Fibroblast of skin of back (primary cell): ENCODE measurements around the gene STX16.

Source experiments
- DNase-seq: peaks from one replicate; pipeline ENCODE4 v3.0.0-alpha.2; 2013

Gene STX16

GRCh38 chr20:58711266-58712051, 60.4 kb downstream of the STX16 start:
- DNase-seq, result no peak

- DNase-seq, result no peak
Measured at GRCh38 chr20:58712151-58712791, 61.2 kb downstream of the STX16 start.

- DNase-seq, result no peak
Measured at GRCh38 chr20:58712806-58713731, 62.0 kb downstream of the STX16 start.

- no peak for DNase-seq
Measured at GRCh38 chr20:58713801-58714339, 62.8 kb downstream of the STX16 start.

GRCh38 chr20:58714340-58714922, 63.3 kb downstream of the STX16 start:
- DNase-seq, result no peak

- DNase-seq, result no peak
Measured at GRCh38 chr20:58714923-58715351, 63.9 kb downstream of the STX16 start.

GRCh38 chr20:58715391-58715800, 64.3 kb downstream of the STX16 start:
- DNase-seq, result no peak

GRCh38 chr20:58715801-58716475, 64.9 kb downstream of the STX16 start:
- DNase-seq, result no peak

- no peak for DNase-seq
Measured at GRCh38 chr20:58716476-58717277, 65.6 kb downstream of the STX16 start.

- DNase-seq, result no peak
Measured at GRCh38 chr20:58717278-58718091, 66.4 kb downstream of the STX16 start.

GRCh38 chr20:58718121-58718563, 67.1 kb downstream of the STX16 start:
- no peak for DNase-seq

- no peak for DNase-seq
Measured at GRCh38 chr20:58718729-58719128, 67.6 kb downstream of the STX16 start.

GRCh38 chr20:58719258-58719657, 68.2 kb downstream of the STX16 start:
- no peak for DNase-seq

- no peak for DNase-seq
Measured at GRCh38 chr20:58719971-58720371, 68.9 kb downstream of the STX16 start.

GRCh38 chr20:58720890-58721289, 69.8 kb downstream of the STX16 start:
- no peak for DNase-seq

- no peak for DNase-seq
Measured at GRCh38 chr20:58721951-58722778, 71.1 kb downstream of the STX16 start.

- DNase-seq, result no peak
Measured at GRCh38 chr20:58722877-58723627, 72.0 kb downstream of the STX16 start.

- DNase-seq, result no peak
Measured at GRCh38 chr20:58723628-58723984, 72.5 kb downstream of the STX16 start.
